GM12874 (cell line): ENCODE results near the gene SLC47A2.

ENCODE experiments used
- CTCF ChIP-seq: IDR thresholded peaks from 2 replicates; pipeline ENCODE4 v1.5.1; 2011; ENCODE audit warnings: low read depth, mild to moderate bottlenecking, control low read depth, low read length, moderate library complexity; ENCODE audit not compliant: insufficient read depth

The SLC47A2 gene

GRCh38 chr17:19744492-19744891, 28.1 kb upstream of the SLC47A2 start:
- no peak for TF ChIP-seq CTCF

- no peak for TF ChIP-seq CTCF
These were observed 27.0 kb upstream of the SLC47A2 start for GRCh38 chr17:19743101-19744100.

GRCh38 chr17:19742495-19742894, 26.1 kb upstream of the SLC47A2 start:
- no peak for TF ChIP-seq CTCF

GRCh38 chr17:19741832-19742457, 25.6 kb upstream of the SLC47A2 start:
- no peak for TF ChIP-seq CTCF

- no peak for TF ChIP-seq CTCF
These were observed 24.5 kb upstream of the SLC47A2 start for GRCh38 chr17:19740933-19741332.

GRCh38 chr17:19739241-19740201, 23.1 kb upstream of the SLC47A2 start:
- TF ChIP-seq CTCF: no peak
